HG03558 (cell line): ENCODE data around the gene ASIC4.

Source experiments
- ATAC-seq: cut with Tn5 transposase; IDR thresholded peaks from one replicate; pipeline ENCODE4 v1.9.1; 2021; ENCODE audit warnings: moderate number of reproducible peaks; ENCODE audit not compliant: unreplicated experiment; ENCODE audit errors: extremely low read depth

Gene ASIC4, protein sequence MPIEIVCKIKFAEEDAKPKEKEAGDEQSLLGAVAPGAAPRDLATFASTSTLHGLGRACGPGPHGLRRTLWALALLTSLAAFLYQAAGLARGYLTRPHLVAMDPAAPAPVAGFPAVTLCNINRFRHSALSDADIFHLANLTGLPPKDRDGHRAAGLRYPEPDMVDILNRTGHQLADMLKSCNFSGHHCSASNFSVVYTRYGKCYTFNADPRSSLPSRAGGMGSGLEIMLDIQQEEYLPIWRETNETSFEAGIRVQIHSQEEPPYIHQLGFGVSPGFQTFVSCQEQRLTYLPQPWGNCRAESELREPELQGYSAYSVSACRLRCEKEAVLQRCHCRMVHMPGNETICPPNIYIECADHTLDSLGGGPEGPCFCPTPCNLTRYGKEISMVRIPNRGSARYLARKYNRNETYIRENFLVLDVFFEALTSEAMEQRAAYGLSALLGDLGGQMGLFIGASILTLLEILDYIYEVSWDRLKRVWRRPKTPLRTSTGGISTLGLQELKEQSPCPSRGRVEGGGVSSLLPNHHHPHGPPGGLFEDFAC

DNA sequence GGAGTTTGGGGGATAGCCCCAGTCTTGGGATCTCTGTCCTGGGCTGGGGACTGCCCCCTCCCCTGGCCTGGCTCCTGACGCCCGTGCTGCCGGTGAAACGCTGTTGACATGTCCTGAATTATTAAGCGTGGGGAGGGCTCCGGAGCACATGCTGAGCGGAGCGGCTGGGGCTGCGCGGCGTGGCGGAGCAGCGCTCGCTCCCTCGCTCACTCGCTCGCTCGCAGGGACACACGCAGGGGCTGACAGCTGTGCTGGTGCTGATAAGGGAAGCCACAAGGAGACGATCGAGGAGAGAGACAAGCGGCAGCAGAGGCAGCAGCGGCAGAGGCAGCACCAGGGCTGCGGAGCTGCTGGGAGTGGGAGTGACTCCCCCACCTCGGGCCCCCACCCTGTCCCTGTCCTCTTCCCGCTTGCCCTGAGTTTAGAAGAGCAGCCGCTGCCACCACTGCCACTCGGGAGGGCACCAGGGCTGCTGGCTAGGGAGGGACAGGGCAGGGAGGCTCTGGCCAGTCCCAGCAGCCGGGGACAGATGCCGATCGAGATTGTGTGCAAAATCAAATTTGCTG lies at the start of gene ASIC4:
Gene ASIC4, plus strand, starts transcription at position 287 of the 566 bp plus-strand sequence. Its CDS starts 243 bp downstream, at position 530.
- ATAC-seq = no peak

DNA sequence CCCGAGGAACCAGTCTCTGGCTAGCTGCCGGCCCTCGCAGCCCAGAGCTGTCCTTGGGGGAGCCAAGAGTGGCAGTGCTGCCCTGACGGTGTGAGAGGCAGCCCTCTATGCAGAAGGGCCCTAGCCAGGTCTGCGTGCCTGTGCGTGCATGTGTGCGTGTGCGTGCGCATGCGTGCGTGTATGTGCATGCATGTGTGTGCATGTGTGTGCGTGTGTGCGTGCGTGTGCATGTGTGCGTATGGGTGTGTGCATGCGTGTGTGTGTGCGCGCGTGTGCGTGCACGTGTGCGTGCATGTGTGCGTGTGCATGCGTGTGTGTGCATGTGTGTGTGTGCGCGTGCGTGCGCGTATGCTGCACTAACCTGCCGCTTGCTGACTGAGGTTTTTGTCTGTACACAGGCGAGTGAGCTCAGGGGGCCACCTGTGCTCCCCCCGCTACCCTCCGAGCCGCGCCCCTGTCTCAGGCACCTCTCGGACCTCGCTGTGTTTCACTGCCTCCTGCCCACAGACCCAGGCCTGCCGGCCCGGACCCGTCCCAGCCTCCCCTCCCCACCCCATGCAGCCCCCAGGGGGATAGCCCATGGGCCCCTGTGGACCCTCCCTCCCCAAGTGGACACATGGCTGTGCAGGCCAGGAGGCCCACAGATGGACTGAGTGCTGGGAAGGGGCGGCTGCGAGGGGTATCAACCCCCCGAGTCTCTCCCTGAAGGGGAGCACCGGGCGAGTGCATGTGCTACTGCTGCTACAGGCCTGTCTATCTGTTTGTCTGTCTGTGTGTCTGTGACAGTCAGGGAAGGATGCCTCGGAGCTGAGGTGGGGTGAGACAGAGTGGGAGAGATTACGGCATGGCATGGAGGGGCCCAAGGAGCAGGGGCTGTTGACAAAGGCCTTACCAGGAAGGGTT lies 48.4 kb upstream of the ASIC4 start:
- ATAC-seq = no peak

DNA sequence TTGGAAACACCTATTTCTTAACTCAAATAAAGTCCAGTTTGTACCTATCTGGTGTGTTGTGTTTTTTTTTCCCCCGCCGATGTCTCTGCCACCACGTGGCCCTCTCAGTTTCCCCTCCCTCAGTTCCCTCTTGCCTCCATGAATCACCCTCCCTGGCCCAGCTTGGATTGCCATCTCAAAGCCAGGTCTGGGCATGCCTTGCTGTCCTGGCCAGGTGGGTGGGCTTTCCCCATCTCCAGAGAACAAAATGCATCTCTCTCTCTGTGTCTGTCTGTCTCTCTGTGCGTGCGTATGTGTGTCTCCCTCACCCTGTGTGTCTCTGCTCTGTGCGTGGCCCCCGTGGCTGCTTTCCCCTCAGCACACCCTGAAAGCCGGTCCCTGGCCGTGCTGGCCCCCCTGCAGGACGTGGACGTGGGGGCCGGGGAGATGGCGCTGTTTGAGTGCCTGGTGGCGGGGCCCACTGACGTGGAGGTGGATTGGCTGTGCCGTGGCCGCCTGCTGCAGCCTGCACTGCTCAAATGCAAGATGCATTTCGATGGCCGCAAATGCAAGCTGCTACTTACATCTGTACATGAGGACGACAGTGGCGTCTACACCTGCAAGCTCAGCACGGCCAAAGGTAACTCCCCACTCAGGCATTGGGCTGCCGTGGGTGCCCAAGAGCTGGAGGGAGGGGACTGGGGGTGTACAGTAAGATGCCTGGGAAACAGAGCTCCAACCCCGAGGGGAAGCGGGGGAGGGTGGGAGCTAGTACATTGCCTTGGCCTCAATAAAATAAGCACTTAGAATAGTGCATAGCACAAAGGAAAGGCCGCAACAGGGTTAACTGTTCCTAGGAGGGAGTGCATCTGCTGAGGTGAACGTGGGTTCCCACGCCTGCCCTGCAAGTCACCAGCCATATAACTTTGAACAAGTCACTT lies 47.2 kb upstream of the ASIC4 start:
- no peak for ATAC-seq

DNA sequence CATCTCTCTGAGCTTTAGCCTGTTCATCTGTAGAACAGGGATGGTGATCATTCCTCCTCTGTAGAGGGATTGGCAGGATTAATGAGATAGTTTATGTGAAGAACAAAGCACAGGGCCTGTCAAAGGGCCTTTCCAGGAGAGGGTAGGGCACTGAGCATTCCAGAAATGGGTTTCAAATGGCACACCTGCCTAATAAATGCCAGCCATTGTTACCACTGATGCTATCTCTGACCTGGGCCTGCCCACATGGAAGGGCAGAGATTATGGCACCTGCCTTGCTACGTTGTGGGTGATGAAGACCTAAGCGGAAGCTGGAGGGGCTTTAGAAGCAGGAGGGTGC lies 46.6 kb upstream of the ASIC4 start:
- ATAC-seq = no peak

DNA sequence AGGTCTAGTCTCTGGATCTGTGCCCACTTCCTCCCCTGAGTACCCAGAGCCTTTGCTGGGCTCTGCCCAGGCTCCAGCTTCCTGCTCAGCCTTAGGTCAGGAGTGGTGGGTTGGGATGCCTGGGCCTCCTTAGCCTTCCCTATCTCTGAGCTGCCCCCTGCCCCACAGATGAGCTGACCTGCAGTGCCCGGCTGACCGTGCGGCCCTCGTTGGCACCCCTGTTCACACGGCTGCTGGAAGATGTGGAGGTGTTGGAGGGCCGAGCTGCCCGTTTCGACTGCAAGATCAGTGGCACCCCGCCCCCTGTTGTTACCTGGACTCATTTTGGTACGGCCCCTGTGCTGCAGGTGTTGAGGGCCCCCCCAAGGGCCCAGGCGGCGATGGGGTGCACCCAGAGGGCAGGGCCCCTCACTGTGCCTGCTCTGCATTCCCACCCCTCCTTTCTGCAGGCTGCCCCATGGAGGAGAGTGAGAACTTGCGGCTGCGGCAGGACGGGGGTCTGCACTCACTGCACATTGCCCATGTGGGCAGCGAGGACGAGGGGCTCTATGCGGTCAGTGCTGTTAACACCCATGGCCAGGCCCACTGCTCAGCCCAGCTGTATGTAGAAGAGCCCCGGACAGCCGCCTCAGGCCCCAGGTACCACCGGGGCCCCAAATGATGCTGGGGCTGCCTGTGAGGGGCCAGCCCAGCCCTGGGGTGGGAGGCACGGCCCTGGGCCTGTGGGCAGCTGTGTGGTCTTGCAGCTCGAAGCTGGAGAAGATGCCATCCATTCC lies 45.7 kb upstream of the ASIC4 start:
- no peak for ATAC-seq

DNA sequence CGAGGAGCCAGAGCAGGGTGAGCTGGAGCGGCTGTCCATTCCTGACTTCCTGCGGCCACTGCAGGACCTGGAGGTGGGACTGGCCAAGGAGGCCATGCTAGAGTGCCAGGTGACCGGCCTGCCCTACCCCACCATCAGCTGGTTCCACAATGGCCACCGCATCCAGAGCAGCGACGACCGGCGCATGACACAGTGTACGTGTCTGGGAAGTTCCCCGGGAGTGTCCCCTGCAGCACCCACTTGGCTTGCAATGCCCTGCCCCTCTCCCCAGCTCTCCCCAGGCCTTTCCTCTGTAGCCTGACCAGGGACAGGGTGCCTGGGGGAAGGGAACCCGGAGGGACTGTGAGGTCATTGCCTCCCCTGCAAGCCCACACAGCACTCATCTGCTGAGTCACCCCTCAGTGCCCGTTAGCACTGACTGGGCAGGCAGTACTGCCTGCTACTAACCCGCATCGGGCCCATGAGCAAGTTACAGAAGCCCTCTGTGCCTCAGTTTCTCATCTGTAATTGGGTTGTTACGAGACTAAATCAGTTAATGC lies 45.0 kb upstream of the ASIC4 start:
- ATAC-seq = no peak

DNA sequence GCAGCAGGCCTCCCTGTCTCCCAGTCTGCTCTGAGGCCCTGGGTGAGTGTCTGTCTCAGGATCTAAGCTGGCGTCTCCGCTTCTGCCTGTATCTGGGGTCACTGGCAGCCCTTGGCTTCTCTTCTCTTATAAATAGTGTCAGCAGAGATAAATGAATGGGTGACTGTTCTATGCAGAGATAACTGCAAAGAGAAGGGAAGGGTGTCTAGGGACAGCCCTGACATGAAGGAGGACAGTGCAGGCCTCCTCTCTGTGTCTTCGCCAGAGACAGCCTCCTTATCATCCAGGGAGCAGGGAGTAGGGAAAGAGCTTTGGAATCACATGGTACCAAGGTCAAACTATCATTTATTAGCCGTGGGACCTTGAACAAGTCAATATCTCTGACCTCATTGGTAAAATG lies 43.9 kb upstream of the ASIC4 start:
- ATAC-seq = no peak

DNA sequence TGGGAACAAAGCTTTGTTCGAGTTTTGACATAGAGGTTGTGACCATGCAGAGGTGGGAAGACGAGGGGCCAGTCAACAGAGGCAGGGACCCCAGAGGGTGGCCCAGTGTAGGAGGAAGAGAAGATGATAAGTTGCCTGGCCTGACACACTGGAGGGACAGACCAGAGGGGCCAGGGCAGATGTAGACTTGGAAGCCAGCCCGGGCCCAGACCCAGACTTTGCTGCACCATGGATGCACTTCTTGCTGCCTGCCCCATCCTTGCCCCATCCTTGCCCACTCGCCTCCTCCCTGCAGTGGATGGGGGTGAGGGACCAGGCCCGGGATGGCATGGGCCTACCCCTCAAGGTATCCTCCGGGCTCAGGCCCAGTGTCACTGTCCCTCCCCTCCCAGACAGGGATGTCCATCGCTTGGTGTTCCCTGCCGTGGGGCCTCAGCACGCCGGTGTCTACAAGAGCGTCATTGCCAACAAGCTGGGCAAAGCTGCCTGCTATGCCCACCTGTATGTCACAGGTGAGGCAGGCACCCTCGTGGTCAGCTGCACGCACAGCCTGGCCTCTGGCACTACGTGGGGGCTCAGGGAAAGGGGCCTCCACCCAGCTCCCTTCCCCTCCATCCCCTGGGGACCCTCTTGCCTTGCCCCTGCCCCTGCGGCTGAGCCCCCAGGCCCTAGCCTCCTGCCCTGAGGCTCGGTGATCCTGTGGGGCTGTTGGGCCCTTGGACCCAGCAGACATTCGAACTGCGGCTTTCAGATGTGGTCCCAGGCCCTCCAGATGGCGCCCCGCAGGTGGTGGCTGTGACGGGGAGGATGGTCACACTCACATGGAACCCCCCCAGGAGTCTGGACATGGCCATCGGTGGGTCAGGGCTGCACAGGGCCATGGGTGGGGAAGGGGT lies 42.6 kb upstream of the ASIC4 start:
- no peak for ATAC-seq

DNA sequence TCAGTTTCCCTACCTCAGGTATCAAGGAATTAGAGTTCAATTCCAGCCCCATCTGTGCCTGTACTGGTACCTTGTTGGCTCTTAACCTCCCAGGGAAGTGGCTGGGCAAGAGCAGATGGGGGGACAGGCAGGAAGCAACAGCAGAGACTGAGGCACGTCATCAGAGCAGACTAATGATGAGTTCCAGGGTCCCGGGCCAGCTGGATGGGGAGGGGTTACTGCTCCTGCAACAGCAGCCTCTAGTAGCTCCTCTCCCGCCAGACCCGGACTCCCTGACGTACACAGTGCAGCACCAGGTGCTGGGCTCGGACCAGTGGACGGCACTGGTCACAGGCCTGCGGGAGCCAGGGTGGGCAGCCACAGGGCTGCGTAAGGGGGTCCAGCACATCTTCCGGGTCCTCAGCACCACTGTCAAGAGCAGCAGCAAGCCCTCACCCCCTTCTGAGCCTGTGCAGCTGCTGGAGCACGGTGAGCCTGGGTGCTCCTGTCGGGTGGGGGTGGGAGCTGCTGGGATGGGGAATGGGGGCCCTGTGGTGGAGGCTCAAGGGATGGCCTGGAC lies 41.6 kb upstream of the ASIC4 start:
- ATAC-seq = no peak

DNA sequence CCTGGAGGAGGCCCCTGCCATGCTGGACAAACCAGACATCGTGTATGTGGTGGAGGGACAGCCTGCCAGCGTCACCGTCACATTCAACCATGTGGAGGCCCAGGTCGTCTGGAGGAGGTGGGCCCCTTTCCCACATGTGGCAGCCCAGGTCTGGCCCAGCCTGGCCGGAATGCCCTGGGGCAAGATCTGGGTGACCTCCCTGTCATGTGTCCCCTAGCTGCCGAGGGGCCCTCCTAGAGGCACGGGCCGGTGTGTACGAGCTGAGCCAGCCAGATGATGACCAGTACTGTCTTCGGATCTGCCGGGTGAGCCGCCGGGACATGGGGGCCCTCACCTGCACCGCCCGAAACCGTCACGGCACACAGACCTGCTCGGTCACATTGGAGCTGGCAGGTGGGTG lies 40.8 kb upstream of the ASIC4 start:
- no peak for ATAC-seq

DNA sequence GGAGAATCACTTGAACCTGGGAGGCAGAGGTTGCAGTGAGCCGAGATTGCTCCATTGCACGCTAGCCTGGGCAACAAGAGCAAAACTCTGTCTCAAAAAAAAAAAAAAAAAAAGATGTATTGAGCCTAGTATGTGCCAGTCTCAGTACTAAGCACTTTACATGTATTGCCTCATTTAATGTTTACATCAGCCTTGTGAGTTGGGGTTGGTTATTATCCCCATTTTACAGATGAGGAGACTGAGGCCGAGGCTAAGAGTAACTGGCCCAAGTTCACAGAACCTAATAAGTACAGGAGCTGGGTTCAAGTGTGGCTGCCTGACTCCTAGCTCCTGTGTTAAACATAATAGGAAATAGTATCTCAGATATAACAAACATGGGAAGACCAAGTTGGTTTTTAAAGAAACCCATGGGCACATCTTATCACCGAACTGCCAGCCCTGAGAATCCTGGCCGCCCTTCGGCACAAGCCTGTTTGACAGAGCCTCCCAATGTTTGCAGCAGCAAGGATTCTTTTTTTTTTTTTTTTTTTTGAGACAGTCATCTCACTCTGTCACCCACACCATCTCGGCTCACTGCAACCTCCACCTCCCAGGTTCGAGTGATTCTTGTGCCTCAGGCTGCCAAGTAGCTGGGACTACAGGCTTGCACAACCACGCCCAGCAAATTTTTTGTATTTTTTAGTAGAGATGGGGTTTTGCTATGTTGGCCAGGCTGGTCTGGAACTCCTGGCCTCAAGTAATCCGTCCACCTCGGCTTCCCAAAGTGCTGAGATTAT lies 39.8 kb upstream of the ASIC4 start:
- ATAC-seq = no peak

DNA sequence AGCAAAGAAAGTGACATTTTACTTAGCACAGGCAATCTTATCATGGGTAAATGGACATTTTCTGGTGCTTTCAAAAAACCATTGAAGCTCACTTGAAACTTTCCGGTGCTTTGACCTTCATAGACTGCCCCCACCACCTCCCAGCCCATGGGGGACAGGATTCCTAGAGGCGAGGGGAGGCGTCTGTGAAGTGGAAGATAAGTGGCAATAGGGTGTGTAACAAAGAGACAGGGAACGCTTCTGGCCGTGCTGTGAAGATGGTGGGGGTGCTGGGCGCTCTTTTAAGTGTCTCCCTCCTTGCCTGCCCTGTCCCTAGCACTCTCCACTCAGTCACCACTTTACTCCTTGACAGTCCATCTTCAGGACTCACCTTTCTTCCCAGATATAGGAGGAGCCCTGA lies 39.0 kb upstream of the ASIC4 start:
- ATAC-seq = no peak

DNA sequence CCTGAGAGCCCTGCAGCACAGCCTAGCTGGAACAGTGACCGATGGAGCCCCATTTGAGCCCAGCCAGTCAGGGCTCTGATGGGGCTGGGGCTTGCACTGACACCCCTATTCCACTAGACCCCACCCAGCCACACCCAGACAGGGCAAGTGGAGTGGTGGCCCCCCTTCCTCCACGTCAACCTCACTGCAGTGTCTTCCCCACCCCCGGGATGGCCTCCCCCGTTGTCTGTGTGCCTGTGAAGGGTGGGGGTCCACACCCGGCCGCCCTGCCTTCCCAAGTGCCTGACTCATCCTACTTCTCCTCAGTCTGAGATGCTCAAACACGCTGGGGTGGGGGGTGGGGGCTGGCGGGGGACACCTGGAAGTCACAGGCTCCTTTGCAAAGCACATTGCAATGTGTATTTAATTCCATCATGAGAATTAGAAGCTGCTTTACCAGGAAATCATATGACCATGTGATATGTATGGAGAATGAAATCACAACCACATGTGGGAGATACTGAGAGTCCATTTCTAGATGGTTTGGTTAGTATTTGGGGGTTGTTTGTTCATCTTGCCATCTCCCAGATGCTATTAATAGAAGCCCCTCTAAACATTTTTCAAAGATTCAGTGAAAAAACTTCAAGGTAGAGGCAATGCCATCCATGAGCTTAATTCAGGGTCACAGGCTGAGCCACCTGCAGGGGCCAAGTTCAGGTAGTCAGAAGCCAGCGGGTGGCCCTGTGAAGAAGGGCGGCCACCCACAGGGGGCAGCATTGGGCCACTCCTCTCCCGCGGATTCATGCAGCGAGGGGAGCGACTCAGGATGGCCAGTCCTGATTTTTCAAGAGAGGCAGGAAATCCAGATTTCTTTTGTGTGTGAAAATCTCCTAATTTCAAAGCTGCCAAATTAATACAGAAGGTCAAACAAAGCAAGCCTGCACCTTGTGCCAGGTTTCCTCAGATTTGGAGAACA lies 38.3 kb upstream of the ASIC4 start:
- no peak for ATAC-seq

DNA sequence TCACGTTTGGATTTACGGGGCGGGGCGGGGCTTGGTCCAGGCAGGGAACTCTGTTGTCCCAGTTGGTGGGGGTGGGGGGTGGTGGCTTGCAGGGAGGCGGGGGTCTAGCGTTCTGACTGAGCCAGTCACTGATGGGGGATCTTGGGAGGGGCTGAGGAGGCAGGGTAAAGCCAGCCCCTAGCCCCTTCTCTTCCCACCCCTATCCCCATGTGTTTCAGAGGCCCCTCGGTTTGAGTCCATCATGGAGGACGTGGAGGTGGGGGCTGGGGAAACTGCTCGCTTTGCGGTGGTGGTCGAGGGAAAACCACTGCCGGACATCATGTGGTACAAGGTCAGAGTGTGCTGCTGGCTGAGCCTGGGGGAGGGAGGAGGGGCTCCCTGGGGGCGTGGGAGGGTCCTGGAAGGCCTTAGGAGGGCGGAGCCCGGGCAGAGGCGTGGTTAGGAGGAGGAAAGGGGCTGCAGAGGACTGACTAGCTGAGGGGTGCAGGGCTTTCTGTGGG lies 37.6 kb upstream of the ASIC4 start:
- ATAC-seq = no peak

DNA sequence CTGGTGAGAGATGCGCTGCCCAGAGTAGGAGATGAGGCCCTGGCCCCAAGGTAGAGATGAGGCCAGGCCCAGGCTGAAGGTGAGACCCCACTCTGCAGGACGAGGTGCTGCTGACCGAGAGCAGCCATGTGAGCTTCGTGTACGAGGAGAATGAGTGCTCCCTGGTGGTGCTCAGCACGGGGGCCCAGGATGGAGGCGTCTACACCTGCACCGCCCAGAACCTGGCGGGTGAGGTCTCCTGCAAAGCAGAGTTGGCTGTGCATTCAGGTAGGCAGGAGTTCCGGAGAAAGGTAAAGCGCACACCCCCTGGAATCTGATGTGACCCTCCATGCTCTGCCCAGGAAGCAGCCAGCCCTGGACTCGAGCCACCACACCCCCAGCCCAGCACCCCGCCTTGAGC lies 37.1 kb upstream of the ASIC4 start:
- ATAC-seq = no peak

DNA sequence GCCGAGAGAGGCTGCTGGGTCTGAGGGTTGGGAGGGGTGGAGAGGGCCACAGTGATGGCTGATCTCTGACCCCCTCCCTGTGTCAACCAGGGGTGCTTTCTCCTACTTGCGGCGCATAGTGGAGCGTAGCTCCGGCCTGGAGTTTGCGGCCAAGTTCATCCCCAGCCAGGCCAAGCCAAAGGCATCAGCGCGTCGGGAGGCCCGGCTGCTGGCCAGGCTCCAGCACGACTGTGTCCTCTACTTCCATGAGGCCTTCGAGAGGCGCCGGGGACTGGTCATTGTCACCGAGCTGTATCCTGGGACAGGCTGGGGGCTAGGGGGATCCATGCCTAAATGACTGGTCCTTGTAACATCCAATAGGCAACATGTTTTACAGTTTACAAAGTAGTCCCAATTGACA lies 36.5 kb upstream of the ASIC4 start:
- no peak for ATAC-seq
